Hematopoietic multipotent progenitor cell treated with erythropoietin and hydrocortisone succinate and interleukin-3 and kit ligand, for 15 days (in vitro differentiated cells): ENCODE data around the gene CCNL1.

Source experiments
- DNase-seq: peaks from one replicate; pipeline ENCODE4 v3.0.0-alpha.2; 2015; ENCODE audit warnings: low spot score

The CCNL1 gene

DNA sequence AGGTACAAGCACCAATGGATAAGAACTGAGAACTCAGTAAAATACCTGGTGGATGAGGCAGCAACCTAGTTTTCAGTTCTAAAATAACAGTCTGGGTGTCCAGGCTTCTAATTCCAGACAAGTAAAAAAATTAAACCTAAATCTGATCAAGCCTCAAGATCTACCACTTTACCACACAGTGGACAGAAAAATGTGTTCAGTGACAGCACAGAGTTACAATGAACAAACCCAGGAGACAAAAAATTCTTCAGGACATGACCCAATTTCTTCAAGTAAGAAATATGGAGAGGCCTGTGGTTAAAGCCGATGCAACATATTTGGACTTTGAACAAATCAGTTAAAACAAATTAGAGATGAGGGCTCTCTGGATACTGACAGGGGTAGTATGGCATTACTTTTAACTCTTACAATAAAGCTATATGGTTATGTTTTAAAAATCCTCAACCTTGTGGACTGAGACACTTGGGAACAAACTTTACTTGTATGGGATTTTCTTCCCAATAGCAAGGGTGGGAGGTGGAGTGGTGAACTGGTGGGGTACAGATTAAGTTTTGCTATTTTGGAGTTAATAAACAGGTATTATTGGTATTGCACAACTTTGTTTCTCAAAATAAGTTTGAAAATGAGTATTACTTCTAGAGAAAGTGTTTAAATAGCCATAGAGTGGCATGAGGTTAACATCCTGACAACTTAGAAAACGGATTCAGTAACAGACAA is 14.2 kb downstream of the CCNL1 start:
- DNase-seq, result no peak

DNA sequence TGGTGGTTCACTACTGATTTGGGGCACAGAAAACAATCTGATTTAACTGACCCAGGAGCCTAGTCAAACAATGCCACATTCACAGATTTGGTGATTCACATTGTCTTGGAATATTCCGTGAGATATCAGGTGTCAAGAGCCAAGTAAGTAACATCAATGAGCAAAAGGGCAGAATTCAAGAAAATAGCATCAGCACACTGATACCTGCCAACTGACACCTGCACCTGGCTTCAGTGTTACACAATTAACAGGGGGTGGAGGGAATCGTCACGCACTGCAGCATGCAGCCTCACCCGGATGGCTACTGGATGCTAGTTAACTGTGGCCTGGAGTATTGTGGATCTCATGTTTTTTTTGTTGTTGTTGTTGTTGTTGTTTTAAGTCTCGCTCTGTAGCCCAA is 17.6 kb downstream of the CCNL1 start:
- DNase-seq, result no peak

DNA sequence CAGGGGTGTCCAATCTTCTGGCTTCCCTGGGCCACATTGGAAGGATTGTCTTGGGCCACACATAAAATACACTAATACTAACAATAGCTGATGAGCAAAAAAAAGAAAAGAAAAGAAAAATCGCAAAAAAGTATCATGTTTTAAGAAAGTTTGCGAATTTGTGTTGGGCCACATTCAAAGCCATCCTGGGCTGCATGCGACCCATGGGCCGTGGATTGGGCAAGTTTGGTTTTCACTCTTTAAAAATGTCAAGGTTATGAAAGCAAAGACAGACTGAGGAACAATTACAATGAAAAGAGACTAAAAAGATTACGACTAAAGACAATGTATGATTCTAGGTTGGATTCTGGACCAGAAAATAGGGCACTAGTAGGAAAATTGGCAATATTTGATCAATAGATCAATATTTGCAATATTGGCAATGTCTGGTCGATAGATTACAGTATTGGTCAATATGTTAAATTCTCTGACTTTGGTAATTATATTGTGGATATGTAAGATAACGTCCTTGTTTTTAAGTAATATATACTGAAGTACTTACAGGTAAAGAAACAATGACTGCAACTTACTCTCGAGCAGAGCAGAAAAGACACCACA is 19.9 kb downstream of the CCNL1 start:
- no peak for DNase-seq

DNA sequence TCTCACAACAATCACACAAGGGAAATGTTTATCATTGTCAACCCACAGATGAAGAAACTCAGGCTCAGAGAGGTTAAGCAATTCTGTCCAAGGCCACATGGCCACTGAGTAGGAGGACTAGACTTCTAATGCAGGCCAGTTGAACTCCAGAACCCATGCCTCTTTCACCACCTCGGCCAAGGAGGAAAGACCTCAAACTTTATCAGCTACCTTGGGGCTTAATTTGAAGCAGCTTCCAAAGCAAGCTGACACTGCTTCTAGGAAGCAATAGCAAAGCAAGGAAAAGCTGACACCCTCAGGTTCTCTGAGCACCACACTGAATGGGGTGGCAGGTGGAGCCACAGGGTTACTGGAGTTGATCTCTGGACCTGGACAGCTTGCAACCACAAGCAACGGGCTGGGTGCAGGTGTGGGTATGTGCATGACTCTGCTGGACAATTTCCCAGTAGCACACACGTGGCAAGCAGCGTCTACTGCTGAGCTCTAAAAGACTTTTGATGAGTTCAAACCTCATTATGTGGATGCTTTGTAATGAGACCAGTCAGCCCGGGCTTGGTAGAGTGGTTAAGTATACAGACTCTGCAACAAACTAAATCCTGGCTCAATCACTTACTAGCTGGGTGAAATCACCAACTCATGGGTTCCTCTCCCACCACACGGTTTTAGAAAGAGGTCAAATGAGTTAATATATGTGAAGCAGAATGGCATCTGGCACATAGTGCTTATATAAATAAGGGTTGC is 23.1 kb downstream of the CCNL1 start:
- DNase-seq, result no peak

DNA sequence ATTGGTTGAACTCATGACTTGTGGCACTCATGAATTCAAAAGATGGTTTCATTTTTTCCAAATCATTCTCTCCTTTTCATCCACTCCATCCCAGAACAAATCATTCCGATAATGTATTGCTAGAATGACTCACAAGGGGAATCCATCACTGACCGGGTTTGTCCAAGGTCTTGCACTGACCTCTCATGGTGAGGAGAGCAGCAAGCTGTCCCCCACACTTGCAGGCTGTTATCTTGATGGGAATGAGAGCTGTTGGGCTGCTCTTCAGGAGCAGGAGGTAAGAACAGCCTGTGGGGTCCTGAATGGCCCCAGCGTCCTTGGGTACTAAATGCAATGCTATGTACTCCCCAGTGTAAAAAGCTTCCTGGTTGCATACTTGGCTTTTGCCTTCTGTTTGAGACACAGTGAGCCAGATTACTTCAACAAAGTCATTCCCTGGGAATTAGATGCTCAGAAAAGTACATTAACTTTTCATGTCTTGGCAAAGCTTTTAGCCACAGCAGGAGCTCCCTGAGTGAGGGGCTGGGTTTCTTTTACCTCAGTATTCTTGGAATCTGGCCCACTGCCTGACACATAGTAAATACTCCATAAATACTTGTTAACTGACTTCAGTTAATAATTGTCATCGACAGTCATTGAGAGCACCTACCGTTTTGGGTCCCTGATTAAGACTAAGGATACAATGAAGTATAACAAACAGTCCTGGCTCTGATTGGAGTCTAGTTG is 24.1 kb downstream of the CCNL1 start:
- DNase-seq, result no peak

DNA sequence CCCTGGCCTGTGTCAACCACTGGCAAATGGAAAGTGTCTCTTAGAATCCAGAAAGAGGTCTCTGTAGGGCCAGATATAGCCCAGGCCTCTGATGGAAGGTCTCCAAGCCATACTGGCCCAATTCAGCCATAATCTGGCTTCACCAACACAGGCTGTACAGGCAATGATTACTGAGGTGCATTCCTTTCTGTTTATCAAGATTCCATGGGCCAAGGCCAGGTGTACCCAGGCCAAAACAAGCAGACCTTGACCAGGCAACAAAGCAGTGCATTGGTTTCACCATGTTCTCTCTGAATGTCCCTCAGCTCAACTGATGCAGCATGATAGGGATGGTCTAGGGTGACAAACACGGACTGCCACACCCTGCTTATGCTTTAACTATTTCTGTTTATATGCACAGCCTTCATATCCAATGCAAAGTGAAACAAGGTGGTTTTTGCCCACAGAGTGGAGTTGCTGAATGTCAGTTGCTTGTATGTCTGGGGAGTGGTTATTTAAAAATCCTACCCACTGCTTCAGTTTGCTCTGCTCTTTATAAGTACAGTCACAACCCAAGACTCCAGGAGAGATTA is 25.2 kb downstream of the CCNL1 start:
- no peak for DNase-seq

DNA sequence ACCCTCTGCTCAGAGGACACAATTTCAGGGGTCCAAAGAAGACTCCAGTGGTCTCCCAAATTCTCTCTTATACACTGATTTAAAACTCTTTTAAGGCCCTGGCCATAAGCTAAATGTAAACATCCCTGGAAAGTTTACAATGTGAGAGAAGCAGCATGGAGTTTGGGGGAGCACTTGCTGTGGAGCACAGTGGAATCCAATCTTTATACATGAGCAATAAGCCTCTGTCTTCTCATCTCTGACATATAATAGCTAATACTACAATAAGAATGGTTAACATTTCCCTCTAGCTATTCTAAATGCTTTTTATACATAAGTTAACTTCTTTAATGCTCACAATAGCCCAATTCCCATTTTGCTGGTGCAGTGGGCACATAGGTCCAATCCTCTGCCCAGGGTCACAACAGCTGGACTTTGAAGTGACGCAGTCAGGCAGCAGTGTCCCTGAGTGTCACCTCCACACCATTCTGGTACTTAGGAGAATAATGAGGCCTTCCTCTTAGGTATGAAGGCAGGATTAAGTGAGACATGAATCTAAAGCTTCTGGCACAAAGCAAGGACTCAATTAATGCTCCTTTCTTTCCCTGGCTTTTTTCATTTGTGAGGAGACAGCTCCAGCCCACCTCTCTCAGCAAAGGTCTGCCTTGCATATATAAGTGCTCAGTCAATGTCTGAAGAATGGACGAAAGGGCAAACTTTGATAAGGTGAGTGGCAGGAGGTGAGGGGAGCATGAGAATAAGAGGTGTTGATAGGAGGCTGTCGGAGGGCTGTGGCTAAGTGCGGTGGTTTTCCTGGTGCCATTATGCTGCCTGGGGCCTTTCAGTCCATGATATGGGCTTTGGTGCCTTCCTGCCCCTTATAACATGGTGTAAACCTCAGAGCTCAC is 26.3 kb downstream of the CCNL1 start:
- DNase-seq, result no peak

DNA sequence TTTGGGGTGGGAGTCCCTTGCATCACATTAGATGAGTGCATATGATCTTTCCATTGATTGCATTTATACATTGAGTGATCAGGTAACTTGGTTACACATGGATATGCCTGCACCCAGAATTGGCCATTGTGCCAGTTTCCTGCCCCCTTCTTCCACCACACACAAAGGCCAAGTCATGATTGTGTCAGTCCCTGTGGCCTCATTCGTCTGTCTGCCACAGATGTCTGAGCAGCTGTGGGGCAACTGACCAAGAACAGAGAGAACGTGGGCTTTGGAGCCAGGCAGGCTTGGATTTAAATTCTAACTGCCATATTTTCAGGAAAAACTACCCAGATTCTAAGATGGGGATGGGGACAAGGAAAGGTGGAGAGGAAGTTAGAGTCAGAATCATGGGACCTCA is 27.0 kb downstream of the CCNL1 start:
- DNase-seq, result no peak

DNA sequence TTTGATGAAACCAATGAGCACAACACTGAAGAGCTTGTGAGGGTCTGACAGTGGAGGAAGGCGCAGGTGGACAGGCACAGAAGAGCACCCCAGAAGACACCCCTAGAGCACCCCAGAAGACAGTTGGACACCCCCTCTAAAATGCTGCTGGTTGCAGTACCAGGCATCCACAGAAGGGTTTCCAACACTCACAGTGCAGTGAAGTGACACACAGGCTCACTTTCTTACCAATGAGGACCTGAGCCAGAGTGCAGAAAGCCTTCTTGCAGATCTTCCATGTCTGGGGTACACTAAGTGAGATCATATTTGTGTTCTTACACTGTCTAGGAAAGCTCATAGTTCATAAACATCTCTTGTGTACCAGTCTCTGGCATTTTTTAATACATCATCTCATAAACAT is 27.6 kb downstream of the CCNL1 start:
- DNase-seq, result no peak

DNA sequence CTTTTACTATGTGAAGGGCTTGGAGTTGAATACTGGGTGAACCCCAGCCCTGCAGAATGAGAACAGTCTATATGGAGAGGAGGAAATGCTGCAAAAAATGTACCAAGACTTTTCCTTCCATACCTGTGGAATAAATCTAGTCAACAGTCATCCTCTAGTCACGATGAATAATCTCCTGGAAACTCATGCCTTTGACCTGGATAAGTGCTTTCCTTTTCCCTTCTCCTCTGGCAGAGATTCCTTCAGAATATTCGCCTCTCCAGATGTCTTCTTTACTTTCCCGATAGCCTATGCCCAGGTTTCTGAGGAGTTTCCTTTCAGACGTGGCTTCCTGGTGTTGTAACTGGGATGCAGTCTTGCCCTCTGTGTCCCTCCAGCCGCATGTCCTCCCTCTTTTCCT is 28.1 kb downstream of the CCNL1 start:
- DNase-seq, result no peak

DNA sequence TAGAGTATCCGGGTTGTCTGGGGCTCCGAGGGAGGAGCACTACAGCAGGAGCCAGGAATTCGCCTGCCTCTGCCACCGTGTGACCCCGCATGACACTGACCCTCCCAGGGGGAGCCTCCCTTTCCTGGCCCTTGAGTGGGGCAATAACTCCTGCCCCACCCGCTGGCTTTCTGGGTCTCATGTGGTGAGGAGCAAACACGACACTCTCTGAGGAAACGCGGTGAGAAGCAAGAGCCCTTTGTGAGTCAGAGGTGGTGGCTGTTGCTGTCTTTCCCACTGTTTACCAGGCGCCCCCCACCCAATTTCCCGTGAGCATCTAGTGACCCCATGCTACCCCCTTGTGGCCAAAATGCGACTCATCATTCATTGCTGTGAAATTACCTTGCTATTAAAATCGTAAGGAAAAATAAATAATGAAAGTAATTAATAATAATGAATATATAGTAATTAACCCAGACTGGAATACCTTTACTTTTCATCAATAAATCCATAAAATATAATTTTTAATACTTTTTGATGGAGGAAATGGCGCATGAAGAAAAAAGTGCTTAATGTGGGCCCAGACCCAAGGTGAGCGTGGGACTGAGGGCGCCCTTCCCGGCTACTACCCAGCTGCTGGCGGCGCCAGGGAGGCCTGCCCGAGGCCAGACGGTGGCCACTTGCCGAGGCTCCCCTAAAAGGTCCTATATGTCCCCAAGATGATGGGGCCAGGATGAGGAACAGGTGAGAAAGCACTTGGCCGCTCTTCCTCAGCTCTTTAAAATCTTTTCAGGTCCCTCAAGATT is 29.3 kb downstream of the CCNL1 start:
- no peak for DNase-seq

DNA sequence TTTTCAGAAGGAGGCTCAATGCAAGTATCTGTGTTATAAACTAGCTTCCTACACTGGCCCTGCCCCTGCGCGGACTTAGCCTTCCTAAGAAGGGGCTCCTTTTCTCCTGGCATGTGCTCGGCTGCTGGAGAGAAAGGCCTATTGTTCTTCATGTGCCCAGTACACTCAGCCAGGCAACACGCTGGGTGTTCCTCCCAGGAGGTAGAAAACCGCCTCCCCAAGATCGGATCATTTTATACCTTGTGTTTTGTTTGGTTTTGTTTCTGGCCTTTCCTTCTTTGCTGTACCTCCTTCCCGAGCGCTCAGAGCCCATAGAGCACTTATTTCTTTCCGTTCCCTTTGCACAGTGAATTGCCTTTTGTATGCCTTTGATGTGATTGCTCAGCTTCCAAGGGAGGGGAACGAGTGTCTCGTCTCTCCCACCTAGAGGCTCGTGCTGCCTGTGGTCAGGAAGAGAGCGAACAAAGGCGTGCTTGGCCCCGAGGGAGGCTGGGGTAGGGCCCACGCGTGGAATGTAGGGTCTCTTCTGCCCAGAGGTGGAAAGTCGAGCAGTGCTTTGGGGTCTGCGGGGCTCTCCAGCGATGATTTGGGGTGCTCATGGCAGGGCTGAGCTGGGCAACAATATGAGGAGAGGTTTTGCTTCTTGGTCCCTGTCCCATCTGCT is 30.0 kb downstream of the CCNL1 start:
- DNase-seq, result no peak

DNA sequence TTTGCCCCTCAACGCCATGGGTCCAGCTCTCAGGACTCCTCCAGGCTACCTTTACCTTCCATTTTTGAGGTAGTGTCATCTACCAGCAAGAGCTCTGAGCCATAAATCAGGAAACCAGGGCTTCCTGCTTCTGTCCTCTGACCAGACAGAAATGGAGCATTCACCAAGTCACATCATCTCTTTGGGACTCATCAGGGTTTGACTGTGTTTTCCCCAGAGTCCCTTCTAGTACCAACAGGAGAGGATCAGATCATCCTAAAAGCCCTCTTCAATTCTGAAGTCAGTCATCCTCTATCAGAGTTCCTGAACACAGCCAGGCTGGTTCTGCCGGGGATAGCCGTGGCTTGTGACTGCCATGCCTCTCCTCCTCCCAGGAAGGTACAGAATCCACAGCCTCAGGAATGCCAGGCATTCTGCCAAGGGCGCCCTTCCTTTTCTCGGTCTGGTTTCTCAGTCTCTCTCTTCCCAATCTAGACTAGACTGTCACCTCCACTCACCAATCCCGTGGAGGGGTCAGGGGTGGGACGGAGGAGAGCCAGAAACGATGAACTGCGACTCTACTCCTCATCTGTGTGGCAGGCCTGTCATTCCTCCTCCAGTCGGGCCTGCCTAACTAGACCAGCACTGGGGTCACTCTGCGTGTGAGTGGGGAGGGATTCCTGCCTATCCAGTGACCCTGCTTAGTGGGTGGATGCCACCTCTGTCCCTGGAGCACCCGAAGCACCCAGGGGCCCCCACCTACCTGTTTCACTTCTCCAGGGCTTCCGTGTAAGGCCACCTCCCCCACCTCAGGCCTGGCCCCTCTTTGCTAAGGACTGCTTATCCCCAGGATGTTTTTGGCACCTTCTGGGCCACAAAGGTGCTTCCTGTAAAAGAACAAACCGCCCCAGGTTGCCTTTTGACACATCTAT is 30.9 kb downstream of the CCNL1 start:
- DNase-seq, result no peak

DNA sequence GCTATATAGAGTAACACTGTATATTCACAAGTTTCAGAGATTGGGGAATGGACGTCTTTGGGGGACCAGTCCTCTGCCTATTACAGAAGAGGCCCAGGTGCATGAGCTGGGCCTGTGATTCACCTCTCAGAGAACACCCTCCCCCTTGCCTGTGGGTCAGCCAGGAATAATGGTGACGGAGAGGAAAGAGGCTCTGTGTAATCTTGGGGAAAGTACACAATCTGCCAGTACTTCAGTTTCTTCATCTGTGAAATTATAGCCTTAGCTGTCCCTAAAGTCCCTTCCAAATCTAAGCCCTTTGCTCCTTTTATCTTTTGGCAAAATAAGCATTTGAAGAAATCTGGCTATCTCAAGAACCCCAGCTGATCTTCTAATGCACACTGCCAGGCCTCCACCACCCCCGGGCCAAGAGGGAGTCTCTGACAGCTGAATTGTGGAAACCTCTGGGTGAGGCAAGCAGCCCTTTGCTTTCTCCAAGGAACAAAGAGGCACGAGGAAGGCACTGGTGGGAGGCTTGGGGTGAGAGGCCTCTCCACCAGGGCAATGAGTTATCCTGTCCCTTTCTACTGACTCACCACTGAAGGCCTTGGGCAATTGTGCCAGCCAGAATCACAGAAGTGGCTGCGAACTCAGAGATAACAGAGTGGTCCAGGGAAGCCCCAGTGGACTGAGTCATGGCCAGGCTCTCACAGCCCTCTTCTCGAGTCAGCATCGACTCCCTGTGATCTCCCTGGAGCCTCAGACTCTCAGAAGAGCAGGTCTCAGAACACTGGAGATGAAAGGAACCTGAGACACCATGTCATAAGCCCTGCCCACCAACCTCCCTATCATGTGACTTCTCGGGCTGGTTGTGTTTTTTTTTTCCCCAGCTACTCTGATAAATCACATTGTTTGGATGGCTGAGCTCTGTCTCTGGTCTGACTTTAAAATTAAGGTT is 31.8 kb downstream of the CCNL1 start:
- DNase-seq, result peak; percentile 9

DNA sequence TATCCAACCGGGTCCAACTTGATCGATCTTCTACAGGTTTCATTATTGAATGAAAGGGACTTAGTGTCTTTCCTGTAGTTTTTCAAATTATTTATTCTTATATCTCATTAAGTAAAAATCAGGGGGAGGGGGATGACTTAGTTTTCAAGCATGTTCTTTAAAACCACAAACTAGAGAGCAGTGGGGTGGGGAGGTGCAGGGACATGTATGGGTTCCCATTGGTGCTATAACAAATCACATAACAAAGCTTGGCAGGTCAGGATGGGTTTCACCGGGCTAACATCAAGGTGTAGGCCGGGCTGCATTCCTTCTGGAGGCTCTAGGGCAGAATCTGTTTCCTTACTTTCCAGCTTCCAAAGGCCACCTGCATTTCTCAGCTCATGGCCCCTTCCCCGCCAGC is 32.7 kb downstream of the CCNL1 start:
- DNase-seq, result no peak

DNA sequence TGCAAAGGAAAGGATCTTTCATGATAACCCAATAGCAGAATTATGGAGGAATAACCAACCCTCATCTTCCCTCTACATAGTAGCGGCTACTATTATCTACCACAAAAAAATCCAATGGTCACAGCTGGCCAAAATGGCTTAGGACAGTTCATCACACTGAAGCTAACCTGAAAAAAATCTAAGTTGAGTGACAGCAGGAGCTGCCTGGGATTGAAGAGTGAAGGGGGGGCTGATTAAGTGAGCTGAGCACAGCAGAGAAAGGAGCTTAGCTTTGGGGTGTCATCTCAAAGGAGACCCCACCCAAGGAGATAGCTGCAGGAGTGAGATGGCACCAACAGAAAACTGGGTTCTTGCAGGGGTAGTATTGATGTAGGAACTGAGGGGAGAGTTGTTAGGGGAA is 33.6 kb downstream of the CCNL1 start:
- no peak for DNase-seq

DNA sequence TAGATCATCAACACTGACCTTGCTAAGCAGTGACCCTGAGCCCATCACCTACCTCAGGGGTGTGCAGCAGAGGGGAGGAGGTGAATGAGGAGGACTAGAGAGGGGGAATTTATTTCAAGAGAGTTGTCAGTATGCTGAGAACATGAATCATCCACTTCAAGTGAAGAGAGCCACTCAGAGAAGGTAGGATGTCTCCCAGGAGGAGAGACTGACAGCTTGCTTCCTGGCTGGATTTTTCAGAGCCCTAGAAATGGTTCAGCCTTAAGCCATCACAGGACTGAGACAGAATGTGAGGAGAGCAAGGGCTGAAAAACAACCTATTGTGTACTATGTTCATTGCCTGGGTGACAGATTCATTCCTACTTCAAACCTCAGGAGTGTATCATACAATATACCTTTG is 34.8 kb downstream of the CCNL1 start:
- DNase-seq, result no peak

DNA sequence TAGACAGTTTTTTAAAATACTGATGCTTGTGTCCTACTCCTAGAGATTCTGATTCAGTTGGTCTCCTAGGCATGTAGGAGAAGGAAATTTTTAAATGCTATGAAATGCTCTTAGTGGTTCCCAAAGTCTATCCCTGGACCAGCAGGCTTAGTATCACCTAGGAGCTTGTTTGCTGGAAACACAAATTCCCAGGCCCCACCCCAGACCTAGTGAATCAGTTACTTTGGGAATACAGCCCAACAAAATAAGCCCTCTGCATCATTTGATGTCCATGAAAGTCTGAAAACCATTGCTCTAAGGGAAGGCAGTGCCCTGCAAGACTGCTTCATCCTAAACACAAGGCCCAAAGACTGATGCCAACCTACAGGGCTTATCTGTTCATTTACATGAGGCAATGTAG is 36.3 kb downstream of the CCNL1 start:
- no peak for DNase-seq
